ENCODE results near the gene TMPRSS15.

- TF ChIP-seq POLR2A (IDR thresholded peaks at IDR 0.05) (no peak), CTCF (IDR thresholded peaks at IDR 0.05) (no peak)
Measured at GRCh38 chr21:18228060-18228739, 175.4 kb downstream of the TMPRSS15 start.

Data from adrenal gland (tissue), 5 donors.